EL (cell line): ENCODE results near the gene OR1A2.
"Not testable (repeated sequence)": the region's sequence is repeated elsewhere in the genome, so short reads cannot be mapped to it uniquely, and the experiment has no call there.

Source experiments
- DNase-seq: peaks from one replicate; pipeline ENCODE4 v3.0.0-alpha.2; 2016

OR1A2 gene, protein sequence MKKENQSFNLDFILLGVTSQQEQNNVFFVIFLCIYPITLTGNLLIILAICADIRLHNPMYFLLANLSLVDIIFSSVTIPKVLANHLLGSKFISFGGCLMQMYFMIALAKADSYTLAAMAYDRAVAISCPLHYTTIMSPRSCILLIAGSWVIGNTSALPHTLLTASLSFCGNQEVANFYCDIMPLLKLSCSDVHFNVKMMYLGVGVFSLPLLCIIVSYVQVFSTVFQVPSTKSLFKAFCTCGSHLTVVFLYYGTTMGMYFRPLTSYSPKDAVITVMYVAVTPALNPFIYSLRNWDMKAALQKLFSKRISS

GRCh38 chr17:3197219-3197618 lies at the start of gene OR1A2:
TSS of gene OR1A2 (plus strand) at chr17:3197519. CDS start at chr17:3197519, 0 bp downstream.
- DNase-seq: no peak

DNA sequence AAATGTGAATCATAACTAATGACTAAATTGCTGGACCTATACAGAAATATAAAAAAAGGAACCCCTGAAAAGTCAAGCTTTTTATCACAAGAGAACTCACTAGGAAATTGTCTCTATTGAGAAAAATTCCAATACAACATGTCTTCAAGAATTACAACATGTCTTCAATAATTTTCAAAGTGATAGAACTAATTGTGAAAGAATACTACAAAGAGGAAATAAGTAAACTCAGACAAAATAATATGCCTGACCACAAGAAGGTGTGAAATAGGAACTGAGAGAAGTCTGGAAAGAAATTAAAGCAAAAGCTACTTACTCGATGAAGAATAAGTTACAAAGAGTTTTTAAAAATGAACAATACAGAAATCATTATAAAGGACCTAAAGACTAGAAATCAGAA lies 40.1 kb upstream of the OR1A2 start:
- DNase-seq: no peak

- no peak for DNase-seq
Measured at GRCh38 chr17:3167574-3167973, 29.7 kb upstream of the OR1A2 start.

- DNase-seq: no peak
Measured at GRCh38 chr17:3189961-3190360, 7.4 kb upstream of the OR1A2 start.

DNA sequence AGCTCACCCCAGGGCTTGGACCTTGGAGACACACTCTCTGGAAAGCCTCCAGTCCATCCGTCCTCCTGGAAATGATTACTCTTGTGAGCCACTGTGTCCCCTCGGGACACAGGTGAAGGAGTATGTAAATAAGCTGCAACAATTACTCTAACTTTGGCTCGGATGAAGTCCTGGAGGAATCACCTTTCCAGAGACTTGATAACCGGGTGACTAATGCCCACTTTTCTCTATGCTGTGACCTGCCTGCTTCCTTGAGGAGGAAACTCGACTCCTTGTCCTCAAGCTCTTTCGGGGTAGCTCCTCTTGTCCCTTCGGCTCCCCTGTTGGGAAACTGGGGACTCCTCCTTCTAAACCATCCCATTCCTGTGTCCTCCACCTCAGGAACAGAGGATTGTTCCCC lies 10.0 kb downstream of the OR1A2 start, which contains the start of gene OR1A1:
TSS of gene OR1A1 (plus strand) at position 301 of the 400 bp plus-strand sequence. CDS start 7,954 bp downstream, outside the sequence.
- no peak for DNase-seq

DNA sequence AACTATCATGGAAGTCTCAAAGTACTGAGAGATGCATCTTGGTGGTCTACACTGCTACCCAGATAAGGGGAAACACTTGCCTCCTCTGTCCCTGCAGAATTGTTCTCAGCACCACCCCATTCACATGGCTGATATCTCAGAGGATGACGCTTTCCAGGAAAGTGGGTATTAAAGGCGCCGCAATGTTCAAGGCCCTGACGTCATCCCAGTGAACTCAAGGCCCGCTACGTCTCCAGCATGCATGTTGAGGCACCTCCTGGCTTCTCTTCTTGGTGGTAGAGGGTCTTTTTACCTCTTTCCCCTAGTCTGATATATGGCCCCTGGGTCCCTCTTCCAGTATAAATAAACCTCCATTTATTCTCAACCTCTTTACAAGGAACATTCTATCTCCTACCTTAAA lies 11.2 kb downstream of the OR1A2 start:
- DNase-seq: no peak

DNA sequence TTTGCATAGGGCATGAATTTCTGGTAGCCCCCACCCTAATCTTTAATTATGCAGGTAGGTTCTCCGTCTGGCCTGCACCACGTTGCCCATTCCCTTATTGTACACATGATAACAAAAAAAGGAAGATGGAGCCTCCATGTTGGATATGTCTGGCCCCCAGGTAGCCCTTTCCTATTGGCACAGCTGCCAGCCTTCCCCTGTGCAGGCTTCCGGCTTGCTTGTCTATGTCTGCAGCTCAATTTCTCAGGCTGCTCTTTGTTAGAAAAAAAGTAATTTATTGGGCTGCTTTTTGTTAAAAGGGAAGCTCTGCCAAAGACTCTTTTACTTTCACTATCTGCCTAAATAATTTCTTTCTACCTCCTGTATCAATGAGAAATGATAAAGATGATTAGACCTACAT lies 15.7 kb downstream of the OR1A2 start:
- no peak for DNase-seq

GRCh38 chr17:3213587-3213986 lies 16.3 kb downstream of the OR1A2 start:
- DNase-seq: peak; percentile 2

DNA sequence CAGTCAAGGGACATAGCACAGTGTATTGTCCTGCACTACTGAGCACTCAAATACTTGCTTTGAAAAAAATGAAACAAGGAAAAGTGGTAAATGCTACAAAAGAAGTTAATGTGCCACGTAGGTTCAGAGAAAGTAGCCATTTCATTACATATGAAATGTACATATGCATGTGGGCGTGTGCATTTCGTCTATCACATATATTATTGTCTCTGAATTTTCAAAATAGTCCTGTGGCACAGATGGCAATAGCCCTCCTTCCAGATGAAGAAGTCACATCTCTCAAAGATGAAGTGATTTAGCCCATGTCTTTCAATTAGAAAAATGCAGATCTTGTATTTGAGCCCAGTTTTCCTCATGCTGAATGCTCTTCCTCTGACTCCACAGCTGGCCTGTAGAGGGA lies 22.7 kb downstream of the OR1A2 start:
- not testable (repeated sequence) for DNase-seq

GRCh38 chr17:3221850-3222249 lies 24.5 kb downstream of the OR1A2 start:
- no peak for DNase-seq

DNA sequence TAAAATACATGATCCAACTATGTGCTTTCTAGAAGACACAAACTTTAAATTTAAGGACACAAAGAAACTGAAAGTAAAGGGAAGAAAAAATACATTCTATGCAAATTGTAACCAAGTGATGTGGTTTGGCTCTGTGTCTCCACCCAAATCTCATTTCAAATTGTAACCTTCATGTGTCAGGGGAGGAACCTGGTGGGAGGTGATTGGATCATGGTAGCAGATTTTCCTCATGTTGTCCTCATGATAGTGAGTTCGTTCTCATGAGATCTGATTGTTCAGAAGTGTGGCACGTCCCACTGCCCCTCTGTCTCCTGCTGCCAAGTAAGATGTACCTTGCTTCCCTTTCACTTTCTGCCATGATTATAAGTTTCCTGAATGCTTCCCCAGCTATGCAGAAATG lies 25.2 kb downstream of the OR1A2 start:
- DNase-seq: no peak

GRCh38 chr17:3224721-3225352 lies 27.5 kb downstream of the OR1A2 start:
- DNase-seq: not testable (repeated sequence)

- not testable (repeated sequence) for DNase-seq
Measured at GRCh38 chr17:3232300-3232699, 35.0 kb downstream of the OR1A2 start.

GRCh38 chr17:3238685-3239084 lies 41.4 kb downstream of the OR1A2 start:
- DNase-seq: not testable (repeated sequence)

- not testable (repeated sequence) for DNase-seq
Measured at GRCh38 chr17:3241044-3241443, 43.7 kb downstream of the OR1A2 start.

- not testable (repeated sequence) for DNase-seq
Measured at GRCh38 chr17:3244841-3245240, 47.5 kb downstream of the OR1A2 start.
